Chondrocyte (in vitro differentiated cells): ENCODE measurements around the gene LRFN2. TPM values are rescaled to one million over a fixed set of nuclear protein-coding genes. Genes with fewer than 3 reads are reported as not detected.

ENCODE experiments used
- DNase-seq: peaks from one replicate; pipeline ENCODE4 v3.0.0; 2021; ENCODE audit warnings: mixed read lengths, low spot score
- H3K27ac Mint-ChIP-seq: one replicate; pipeline ENCODE4 v1.8.0; 2021; ENCODE audit warnings: mild to moderate bottlenecking, moderate library complexity, mixed read lengths; ENCODE audit not compliant: unreplicated experiment
- H3K27me3 Mint-ChIP-seq: 2 replicates; pipeline ENCODE4 v1.8.0; 2021; ENCODE audit warnings: low read depth, mixed read lengths
- H3K36me3 Mint-ChIP-seq: 2 replicates; pipeline ENCODE4 v1.8.0; 2021; ENCODE audit warnings: low read depth, mixed read lengths
- H3K4me1 Mint-ChIP-seq: 2 replicates; pipeline ENCODE4 v1.8.0; 2021; ENCODE audit warnings: low read depth, mild to moderate bottlenecking, mixed read lengths
- H3K4me3 Mint-ChIP-seq: one replicate; pipeline ENCODE4 v1.8.0; 2021; ENCODE audit warnings: mild to moderate bottlenecking, moderate library complexity, mixed read lengths; ENCODE audit not compliant: unreplicated experiment
- H3K9me3 Mint-ChIP-seq: 2 replicates; pipeline ENCODE4 v1.8.0; 2021; ENCODE audit warnings: low read depth, mixed read lengths
- CTCF ChIP-seq: fragments of 200-600 bp; sonication (generic); IDR thresholded peaks from 2 replicates; pipeline ENCODE4 v1.5.0; 2021; ENCODE audit warnings: antibody characterized with exemption, mild to moderate bottlenecking, moderate library complexity
- total RNA-seq: library from RNA; stranded (reverse); gene quantifications from 3 replicates; pipeline ENCODE4 v1.2.1, GENCODE V29; 2021

The LRFN2 gene
- total RNA-seq, 1 donor from 2014 or later, result 0.05 TPM

GRCh38 chr6:40559056-40559455 lies 28.1 kb downstream of the LRFN2 start:
- Mint-ChIP-seq H3K4me3 (no peak overlapping the region), H3K9me3 (no peaks in the 10 kb centered on the region), H3K4me1 (no peaks in the 10 kb centered on the region), H3K27ac (no peak overlapping the region), H3K36me3 (no peaks in the 10 kb centered on the region), H3K27me3 (peaks cover 25% of the 10 kb centered on the region)
- no peak for DNase-seq
- TF ChIP-seq CTCF, result no peak

GRCh38 chr6:40558102-40558501 lies 29.1 kb downstream of the LRFN2 start:
- Mint-ChIP-seq H3K4me1 (no peaks in the 10 kb centered on the region), H3K27me3 (peaks cover 24% of the 10 kb centered on the region), H3K27ac (no peak overlapping the region), H3K36me3 (no peaks in the 10 kb centered on the region), H3K4me3 (no peak overlapping the region), H3K9me3 (no peaks in the 10 kb centered on the region)
- TF ChIP-seq CTCF, result no peak
- DNase-seq, result no peak

- H3K36me3 Mint-ChIP-seq, result no peaks in the 10 kb centered on the region
- no peak for DNase-seq
- H3K4me1 Mint-ChIP-seq, result no peaks in the 10 kb centered on the region
- H3K4me3 Mint-ChIP-seq, result no peak overlapping the region
- no peak for TF ChIP-seq CTCF
- peaks cover 27% of the 10 kb centered on the region for H3K27me3 Mint-ChIP-seq
- no peaks in the 10 kb centered on the region for H3K9me3 Mint-ChIP-seq
- H3K27ac Mint-ChIP-seq, result no peak overlapping the region
These were observed 30.3 kb downstream of the LRFN2 start for GRCh38 chr6:40556881-40557280.

- Mint-ChIP-seq H3K9me3 (no peaks in the 10 kb centered on the region), H3K27ac (no peak overlapping the region), H3K27me3 (peaks cover 28% of the 10 kb centered on the region), H3K4me3 (no peak overlapping the region), H3K4me1 (no peaks in the 10 kb centered on the region), H3K36me3 (no peaks in the 10 kb centered on the region)
- DNase-seq, result no peak
- no peak for TF ChIP-seq CTCF
These were observed 31.1 kb downstream of the LRFN2 start for GRCh38 chr6:40556023-40556422.

- Mint-ChIP-seq H3K27me3 (peaks cover 32% of the 10 kb centered on the region), H3K4me1 (no peaks in the 10 kb centered on the region), H3K4me3 (no peak overlapping the region), H3K27ac (no peak overlapping the region), H3K9me3 (no peaks in the 10 kb centered on the region), H3K36me3 (no peaks in the 10 kb centered on the region)
- DNase-seq, result no peak
- no peak for TF ChIP-seq CTCF
These were observed 32.1 kb downstream of the LRFN2 start for GRCh38 chr6:40555092-40555491.
